Astrocyte (in vitro differentiated cells and primary cell): Measurements from ENCODE around the gene SLC25A21. TPM values are rescaled to one million over a fixed set of nuclear protein-coding genes. Genes with fewer than 3 reads are reported as not detected.

Source experiments
- DNase-seq: peaks from one replicate; pipeline ENCODE4 v3.0.0-alpha.2; 2010; ENCODE audit warnings: low read depth
- FAIRE-seq: peaks from 2 replicates; lab custom pipeline; 2011; peaks lifted over from hg19 to GRCh38; lab: Jason Lieb, UNC
- H2AFZ ChIP-seq: 2 replicates; pipeline ENCODE4 v1.6.0; 2012; ENCODE audit warnings: low read depth, low read length, inconsistent platforms
- H3K27ac ChIP-seq: 2 replicates; pipeline ENCODE4 v1.5.1; 2011; ENCODE audit warnings: low read depth, low read length, inconsistent platforms
- H3K27me3 ChIP-seq: 2 replicates; pipeline ENCODE4 v1.6.0; 2011; ENCODE audit warnings: low read length, inconsistent platforms; ENCODE audit not compliant: insufficient read depth
- H3K36me3 ChIP-seq: 2 replicates; pipeline ENCODE4 v1.5.1; 2011; ENCODE audit warnings: low read length, inconsistent platforms; ENCODE audit not compliant: insufficient read depth
- H3K4me1 ChIP-seq: 2 replicates; pipeline ENCODE4 v1.5.1; 2011; ENCODE audit warnings: low read length, inconsistent platforms; ENCODE audit not compliant: insufficient read depth
- H3K4me2 ChIP-seq: 2 replicates; pipeline ENCODE4 v1.6.0; 2012; ENCODE audit warnings: low read length, inconsistent platforms
- H3K4me3 ChIP-seq: 2 replicates; pipeline ENCODE4 v1.5.1; 2011; ENCODE audit warnings: low read depth, mild to moderate bottlenecking, low read length, inconsistent platforms; ENCODE audit not compliant: insufficient read depth
- H3K79me2 ChIP-seq: 2 replicates; pipeline ENCODE4 v1.6.0; 2012; ENCODE audit warnings: mild to moderate bottlenecking, low read length, inconsistent platforms; ENCODE audit not compliant: insufficient read depth
- H3K9ac ChIP-seq: 2 replicates; pipeline ENCODE4 v1.6.0; 2012; ENCODE audit warnings: mild to moderate bottlenecking, low read length, inconsistent platforms
- H3K9me3 ChIP-seq: 2 replicates; pipeline ENCODE4 v1.5.1; 2012; ENCODE audit warnings: low read depth, mild to moderate bottlenecking, low read length, inconsistent platforms; ENCODE audit not compliant: insufficient read depth
- H4K20me1 ChIP-seq: 2 replicates; pipeline ENCODE4 v1.6.0; 2012; ENCODE audit warnings: low read length, inconsistent platforms; ENCODE audit not compliant: insufficient read depth
- H3K27ac Mint-ChIP-seq: one replicate; pipeline ENCODE4 v1.8.0; 2021; ENCODE audit warnings: mild to moderate bottlenecking, mixed read lengths; ENCODE audit not compliant: unreplicated experiment
- H3K27me3 Mint-ChIP-seq: one replicate; pipeline ENCODE4 v1.8.0; 2021; ENCODE audit warnings: low read depth, mixed read lengths; ENCODE audit not compliant: unreplicated experiment
- H3K36me3 Mint-ChIP-seq: one replicate; pipeline ENCODE4 v1.8.0; 2021; ENCODE audit warnings: low read depth, mixed read lengths; ENCODE audit not compliant: unreplicated experiment
- H3K4me1 Mint-ChIP-seq: one replicate; pipeline ENCODE4 v1.8.0; 2021; ENCODE audit warnings: low read depth, mixed read lengths; ENCODE audit not compliant: unreplicated experiment
- H3K4me3 Mint-ChIP-seq: one replicate; pipeline ENCODE4 v1.8.0; 2021; ENCODE audit warnings: mild to moderate bottlenecking, moderate library complexity, mixed read lengths; ENCODE audit not compliant: unreplicated experiment
- H3K9me3 Mint-ChIP-seq: one replicate; pipeline ENCODE4 v1.8.0; 2021; ENCODE audit warnings: mild to moderate bottlenecking, mixed read lengths; ENCODE audit not compliant: unreplicated experiment
- CTCF ChIP-seq: IDR thresholded peaks from 2 replicates; pipeline ENCODE4 v1.5.1; 2011; ENCODE audit warnings: low read depth, mild to moderate bottlenecking, inconsistent platforms, low read length, moderate library complexity; ENCODE audit not compliant: insufficient read depth
- EZH2 ChIP-seq: IDR thresholded peaks from 2 replicates; pipeline ENCODE4 v1.6.1; 2012; ENCODE audit warnings: mild to moderate bottlenecking, low read length, inconsistent platforms; ENCODE audit not compliant: insufficient read depth
- total RNA-seq: library from RNA; stranded (reverse); gene quantifications from 2 replicates; pipeline ENCODE4 v1.2.1, GENCODE V29; 2021

The SLC25A21 gene
- total RNA-seq, 1 donor from 2014 or later, result 1.5 TPM

- Histone ChIP-seq H3K9me3 (no peaks in the 10 kb centered on the region), H4K20me1 (no peaks in the 10 kb centered on the region), H3K36me3 (no peaks in the 10 kb centered on the region), H3K27me3 (peaks cover 8% of the 10 kb centered on the region), H3K4me2 (no peak overlapping the region), H3K4me1 (no peaks in the 10 kb centered on the region), H3K79me2 (no peaks in the 10 kb centered on the region), H3K9ac (no peak overlapping the region), H3K27ac (no peak overlapping the region), H2AFZ (no peak overlapping the region), H3K4me3 (no peak overlapping the region)
- Mint-ChIP-seq H3K4me1 (peaks cover 4% of the 10 kb centered on the region), H3K4me3 (no peak overlapping the region), H3K36me3 (no peaks in the 10 kb centered on the region), H3K27ac (peak overlapping the region; percentile 38), H3K27me3 (peaks cover 3% of the 10 kb centered on the region), H3K9me3 (no peaks in the 10 kb centered on the region)
- no peak for DNase-seq
- no peak for FAIRE-seq
- TF ChIP-seq CTCF (no peak), EZH2 (no peak)
These were observed 496.2 kb downstream of the SLC25A21 start for GRCh38 chr14:36676236-36676635.

- FAIRE-seq, result no peak
- Histone ChIP-seq H3K4me1 (no peaks in the 10 kb centered on the region), H4K20me1 (no peaks in the 10 kb centered on the region), H3K79me2 (no peaks in the 10 kb centered on the region), H3K27me3 (peaks cover 8% of the 10 kb centered on the region), H3K36me3 (no peaks in the 10 kb centered on the region), H3K27ac (no peak overlapping the region), H3K4me3 (no peak overlapping the region), H3K4me2 (no peak overlapping the region), H3K9ac (no peak overlapping the region), H3K9me3 (no peaks in the 10 kb centered on the region), H2AFZ (no peak overlapping the region)
- TF ChIP-seq EZH2, result no peak
- TF ChIP-seq CTCF, result no peak
- Mint-ChIP-seq H3K27ac (no peak overlapping the region), H3K9me3 (no peaks in the 10 kb centered on the region), H3K4me3 (no peak overlapping the region), H3K4me1 (peaks cover 4% of the 10 kb centered on the region), H3K27me3 (peaks cover 3% of the 10 kb centered on the region), H3K36me3 (no peaks in the 10 kb centered on the region)
- DNase-seq, result no peak
These were observed 496.8 kb downstream of the SLC25A21 start for GRCh38 chr14:36675581-36675980.

GRCh38 chr14:36674659-36675058 lies 497.7 kb downstream of the SLC25A21 start:
- Mint-ChIP-seq H3K4me3 (no peak overlapping the region), H3K27me3 (peaks cover 5% of the 10 kb centered on the region), H3K27ac (no peak overlapping the region), H3K36me3 (no peaks in the 10 kb centered on the region), H3K4me1 (peaks cover 4% of the 10 kb centered on the region), H3K9me3 (no peaks in the 10 kb centered on the region)
- no peaks in the 10 kb centered on the region for H3K36me3 ChIP-seq
- peaks cover 8% of the 10 kb centered on the region for H3K27me3 ChIP-seq
- TF ChIP-seq CTCF (no peak), EZH2 (no peak)
- H3K9ac ChIP-seq, result no peak overlapping the region
- no peak overlapping the region for H3K4me2 ChIP-seq
- no peaks in the 10 kb centered on the region for H3K79me2 ChIP-seq
- H3K4me3 ChIP-seq, result no peak overlapping the region
- no peak overlapping the region for H2AFZ ChIP-seq
- no peaks in the 10 kb centered on the region for H3K4me1 ChIP-seq
- no peaks in the 10 kb centered on the region for H3K9me3 ChIP-seq
- no peak for FAIRE-seq
- no peak for DNase-seq
- H4K20me1 ChIP-seq, result no peaks in the 10 kb centered on the region
- H3K27ac ChIP-seq, result no peak overlapping the region
